Epithelial cell of alveolus of lung (primary cell): ENCODE results near the gene ZNF12. TPM values are rescaled to one million over a fixed set of nuclear protein-coding genes. Genes with fewer than 3 reads are reported as not detected.

Source experiments
- total RNA-seq: library from RNA; depleted of rRNA; stranded (reverse); fragments of >200 nt; gene quantifications from 2 replicates; pipeline ENCODE4 v1.2.1, GENCODE V29; 2015

ZNF12 gene
- 9.8 and 19.8 TPM in 2 replicates for total RNA-seq

DNA sequence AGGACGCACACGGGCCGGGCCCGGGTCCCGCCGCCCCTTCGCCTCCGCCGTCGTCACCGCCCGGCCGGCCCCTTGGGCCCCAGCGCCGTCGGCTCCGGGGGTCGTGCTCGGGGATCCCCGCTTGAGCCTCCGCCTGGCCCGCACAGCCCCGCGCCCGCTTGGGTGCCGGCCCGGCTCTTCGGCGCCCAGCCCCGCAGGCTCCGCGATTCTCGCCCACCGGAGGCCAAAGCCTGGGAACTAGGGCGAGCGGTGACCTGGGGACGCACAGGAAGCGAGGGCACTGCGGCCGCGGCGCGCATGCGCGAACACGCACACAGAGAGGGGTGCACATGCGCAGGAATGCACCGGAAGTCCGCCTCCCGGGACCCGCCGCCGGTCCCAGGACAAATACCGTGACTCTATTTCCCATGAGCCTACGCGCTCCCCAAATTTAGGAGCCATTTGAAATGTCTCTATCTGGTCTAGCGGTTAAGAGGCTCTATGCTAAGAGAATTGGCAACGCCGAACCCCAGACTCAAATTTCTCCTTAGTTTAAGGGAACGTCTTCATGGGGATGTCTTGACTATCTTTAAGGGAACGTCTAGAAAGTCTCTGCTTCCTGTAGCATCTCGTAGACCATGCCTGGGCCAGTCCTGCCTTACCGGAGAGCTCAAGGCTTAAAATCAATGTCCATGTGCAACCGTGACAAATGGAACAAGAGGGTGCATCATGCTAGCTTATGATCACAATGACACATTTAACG, at the start of gene ZNF12:
Gene ZNF12 (minus strand): TSS at position 282 of the 742 bp plus-strand sequence. CDS start 1,774 bp downstream, outside the sequence.

DNA sequence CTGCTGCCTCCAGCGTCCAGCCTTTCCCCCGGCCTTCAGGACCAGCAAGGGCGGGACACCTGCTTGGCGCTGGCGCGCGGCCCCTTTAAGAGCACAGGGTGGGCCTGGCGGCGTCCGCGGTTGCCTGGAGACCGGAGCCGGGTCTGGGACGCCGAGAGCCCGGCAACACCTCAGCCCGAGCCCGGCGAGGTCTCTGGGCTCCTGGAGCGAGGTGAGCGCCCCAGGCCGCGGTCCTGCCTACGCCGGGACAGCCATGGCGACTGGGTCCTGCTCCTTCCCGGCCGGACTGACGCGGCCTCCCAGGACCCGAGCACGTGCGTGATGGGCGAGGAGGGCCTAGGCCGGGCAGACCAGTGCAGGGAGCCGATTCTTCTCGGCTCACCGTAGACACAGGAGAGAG, 47.2 kb upstream of the ZNF12 start, which contains the start of gene RSPH10B2:
Gene RSPH10B2 (plus strand): TSS at position 140 of the 400 bp plus-strand sequence. CDS start 3,575 bp downstream, outside the sequence.

Other genes starting within 250 kb of the ZNF12 start
- 205 and 231 TPM in 2 replicates for gene KDELR2, start 222.8 kb downstream of the ZNF12 start, total RNA-seq
- gene GRID2IP, start 155.5 kb downstream of the ZNF12 start, total RNA-seq, result 0.08 TPM in 1 of 2 replicates, not detected in the other
- 64.4 and 72.1 TPM in 2 replicates for gene ZDHHC4, start 129.5 kb downstream of the ZNF12 start, total RNA-seq
- 19.0 and 23.3 TPM in 2 replicates for gene INTS15, start 116.9 kb downstream of the ZNF12 start, total RNA-seq
- 5.8 and 6.5 TPM in 2 replicates for gene ZNF853, start 91.3 kb downstream of the ZNF12 start, total RNA-seq
- gene ZNF316, start 69.6 kb downstream of the ZNF12 start, total RNA-seq, result 11.1 and 12.0 TPM in 2 replicates
- not detected in 2 replicates for gene RSPH10B2, start 47.2 kb upstream of the ZNF12 start, total RNA-seq
- gene CCZ1B, start 119.3 kb upstream of the ZNF12 start, total RNA-seq, result 6.6 and 40.0 TPM in 2 replicates